SK-N-SH (cell line): ENCODE results near the gene JPH3. TPM values are rescaled to one million over a fixed set of nuclear protein-coding genes. Genes with fewer than 3 reads are reported as not detected.

Experiments used
- CTCF ChIA-PET: fragments of 300-600, 350-600 bp; formaldehyde crosslinking; extraction: SDS; loops from one replicate; lab custom pipeline; 2021; lab: Yijun Ruan, JAX
- POLR2A ChIA-PET: fragments of 350-600 bp; sonication (Branson Sonifier 250); formaldehyde crosslinking; extraction: SDS; loops from one replicate; lab custom pipeline; 2020; ENCODE audit warnings: antibody characterized with exemption, inconsistent platforms; lab: Yijun Ruan, JAX
- DNase-seq: peaks from one replicate; pipeline ENCODE4 v3.0.0; 2012
- H2AFZ ChIP-seq: fragments of 200-600 bp; sonication (generic); 2 replicates; pipeline ENCODE4 v1.8.1; 2016; ENCODE audit warnings: antibody characterized with exemption, mild to moderate bottlenecking, low read depth
- H3F3A ChIP-seq: fragments of 200-600 bp; sonication (generic); replicated peaks from 2 replicates; pipeline ENCODE3; 2016; ENCODE audit warnings: antibody characterized with exemption, mild to moderate bottlenecking; ENCODE audit not compliant: insufficient read depth
- H3K27ac ChIP-seq, 2 experiments: fragments of 200-500 bp in 1 of 2; fragments of 200-600 bp in 1 of 2; sonication (Bioruptor generic) in 1 of 2; sonication (generic), shearing (Covaris generic) in 1 of 2; 2 replicates each; pipeline versions ENCODE4 v1.5.1 to v1.6.1; 2014 to 2016; ENCODE audit warnings: low read depth in 2 of 2, inconsistent platforms in 1 of 2, low read length in 1 of 2, mild to moderate bottlenecking in 1 of 2, mixed read lengths in 1 of 2
- H3K27me3 ChIP-seq: fragments of 200-600 bp; sonication (generic), shearing (Covaris generic); 2 replicates; pipeline ENCODE4 v1.6.1; 2016; ENCODE audit warnings: mixed run types; ENCODE audit not compliant: insufficient read depth
- H3K36me3 ChIP-seq, 2 experiments: fragments of 200-500 bp in 1 of 2; fragments of 200-600 bp in 1 of 2; sonication (Bioruptor generic) in 1 of 2; sonication (generic) in 1 of 2; replicated peaks in 1 of 2; 2 replicates each; pipeline versions ENCODE3 to v1.5.1; 2014 to 2016; ENCODE audit warnings: low read length in 1 of 2, mild to moderate bottlenecking in 1 of 2; ENCODE audit not compliant: insufficient read depth in 2 of 2, control insufficient read depth in 1 of 2
- H3K4me1 ChIP-seq, 2 experiments: fragments of 200-500 bp in 1 of 2; fragments of 200-600 bp in 1 of 2; sonication (Bioruptor generic) in 1 of 2; sonication (generic), shearing (Covaris generic) in 1 of 2; 2 replicates each; pipeline versions ENCODE4 v1.5.1 to v1.6.1; 2014 to 2016; ENCODE audit warnings: low read depth in 1 of 2, low read length in 1 of 2, mixed run types in 1 of 2; ENCODE audit not compliant: insufficient read depth in 2 of 2, control insufficient read depth in 1 of 2
- H3K4me2 ChIP-seq: fragments of 200-600 bp; sonication (generic), shearing (Covaris generic); 2 replicates; pipeline ENCODE4 v1.6.1; 2017; ENCODE audit warnings: mixed run types
- H3K4me3 ChIP-seq, 2 experiments: fragments of 200-500 bp in 1 of 2; fragments of 200-600 bp in 1 of 2; sonication (Bioruptor generic) in 1 of 2; sonication (generic), shearing (Covaris generic) in 1 of 2; 2 replicates each; pipeline versions ENCODE4 v1.5.1 to v1.8.1; 2014 to 2016; ENCODE audit warnings: low read depth in 2 of 2, inconsistent platforms in 1 of 2, low read length in 1 of 2, mild to moderate bottlenecking in 1 of 2, mixed read lengths in 1 of 2, moderate library complexity in 1 of 2
- H3K79me2 ChIP-seq: fragments of 200-600 bp; sonication (generic); 2 replicates; pipeline ENCODE4 v1.8.1; 2017; ENCODE audit warnings: mild to moderate bottlenecking; ENCODE audit not compliant: insufficient read depth
- H3K9ac ChIP-seq: fragments of 200-600 bp; sonication (generic); 2 replicates; pipeline ENCODE4 v1.6.1; 2017; ENCODE audit warnings: mixed run types
- H3K9me2 ChIP-seq: fragments of 200-600 bp; sonication (generic); 2 replicates; pipeline ENCODE4 v1.6.1; 2017; ENCODE audit warnings: mixed run types
- H3K9me3 ChIP-seq: fragments of 200-600 bp; sonication (generic); 2 replicates; pipeline ENCODE4 v1.6.1; 2017; ENCODE audit warnings: mixed run types, mild to moderate bottlenecking, moderate library complexity
- H4K20me1 ChIP-seq: fragments of 200-600 bp; sonication (generic); 2 replicates; pipeline ENCODE4 v1.6.1; 2017; ENCODE audit warnings: mild to moderate bottlenecking, mixed run types; ENCODE audit not compliant: insufficient read depth
- CHD2 ChIP-seq: fragments of 150-350 bp; IDR thresholded peaks from 2 replicates; pipeline ENCODE4 v1.6.1; 2018; ENCODE audit warnings: low read length; ENCODE audit not compliant: partially characterized antibody
- ELF1 ChIP-seq: IDR thresholded peaks from 2 replicates; pipeline ENCODE4 v1.4.0; 2012
- EP300 ChIP-seq, 2 experiments: IDR thresholded peaks; 2 replicates each; pipeline versions ENCODE4 v1.4.0 to v1.6.1; 2012; ENCODE audit warnings: borderline replicate concordance in 1 of 2, low read depth in 1 of 2, low read length in 1 of 2
- EZH2phosphoT487 ChIP-seq: fragments of 200-600 bp; sonication (generic); IDR thresholded peaks from 2 replicates; pipeline ENCODE4 v1.6.1; 2017; ENCODE audit warnings: low read depth, mixed run types, mild to moderate bottlenecking, antibody characterized with exemption, moderate library complexity, borderline replicate concordance
- FOXJ3 ChIP-seq: sonication (generic); formaldehyde crosslinking; IDR thresholded peaks from 2 replicates; pipeline ENCODE4 v1.5.1; 2020; ENCODE audit warnings: mild to moderate bottlenecking, missing genetic modification reagents
- FOXM1 ChIP-seq: IDR thresholded peaks from 2 replicates; pipeline ENCODE4 v1.4.0; 2012; ENCODE audit warnings: low read depth, mild to moderate bottlenecking
- GABPA ChIP-seq: IDR thresholded peaks from 2 replicates; pipeline ENCODE4 v1.4.0; 2012; ENCODE audit warnings: low read depth, mild to moderate bottlenecking
- IRF3 ChIP-seq: fragments of 150-350 bp; IDR thresholded peaks from 2 replicates; pipeline ENCODE4 v1.6.1; 2016; ENCODE audit warnings: mild to moderate bottlenecking, low read depth, low read length
- JUND ChIP-seq: IDR thresholded peaks from 2 replicates; pipeline ENCODE4 v1.4.0; 2012
- NRF1 ChIP-seq: IDR thresholded peaks from 2 replicates; pipeline ENCODE4 v1.6.1; 2012; ENCODE audit warnings: low read depth, mild to moderate bottlenecking, low read length
- POLR2AphosphoS5 ChIP-seq: IDR thresholded peaks from 2 replicates; pipeline ENCODE4 v1.6.1; 2012; ENCODE audit warnings: low read depth, low read length
- RAD21 ChIP-seq: IDR thresholded peaks from 2 replicates; pipeline ENCODE4 v1.6.1; 2012; ENCODE audit warnings: mild to moderate bottlenecking, low read length
- RXRA ChIP-seq: IDR thresholded peaks from 2 replicates; pipeline ENCODE4 v1.4.0; 2012; ENCODE audit warnings: low read depth, mild to moderate bottlenecking, borderline replicate concordance
- USF1 ChIP-seq: IDR thresholded peaks from 2 replicates; pipeline ENCODE4 v1.4.0; 2012; ENCODE audit warnings: low read depth, borderline replicate concordance
- YY1 ChIP-seq: IDR thresholded peaks from 2 replicates; pipeline ENCODE4 v1.4.0; 2012; ENCODE audit warnings: low read depth, mild to moderate bottlenecking
- WGBS: methylation state at CpG from one replicate; pipeline ENCODE4 v1.1.6; 2017; ENCODE audit warnings: low lambda C conversion rate; 5-methylcytosine and 5-hydroxymethylcytosine counted together
- polyA plus RNA-seq, 3 experiments: library from polyadenylated mRNA; depleted of rRNA; stranded (reverse); fragments of >200 nt; gene quantifications; 2 replicates each; pipeline ENCODE4 v1.2.3, GENCODE V29; 2012
- TF ChIP-seq, protein P1 (sequence below): fragments of 150-350 bp; IDR thresholded peaks from 2 replicates; pipeline ENCODE4 v1.6.1; 2017; ENCODE audit warnings: antibody characterized with exemption, low read length, low read depth, borderline replicate concordance
- TF ChIP-seq, protein P2 (sequence below): IDR thresholded peaks from 2 replicates; pipeline ENCODE4 v1.4.0; 2012; ENCODE audit warnings: low read depth, borderline replicate concordance
- TF ChIP-seq, protein P3 (sequence below): fragments of 200-600 bp; sonication (generic); IDR thresholded peaks from 2 replicates; pipeline ENCODE4 v1.6.1; 2017; ENCODE audit warnings: antibody characterized with exemption, mild to moderate bottlenecking, moderate library complexity
- TF ChIP-seq, protein P4 (sequence below): IDR thresholded peaks from 2 replicates; pipeline ENCODE4 v1.6.1; 2012; ENCODE audit warnings: mild to moderate bottlenecking, low read depth, low read length, moderate library complexity

Gene JPH3
- polyA plus RNA-seq, 1 of the 3 experiments (the other 2 are of a cell fraction) = 0.25 TPM

GRCh38 chr16:87684711-87685404, 82.5 kb downstream of the JPH3 start:
- TF ChIP-seq NRF1 = no peak
- no peak for TF ChIP-seq EP300 (IDR thresholded peaks at IDR 0.05; ENCODE audit: borderline replicate concordance in 1 of 2, low read depth in 1 of 2, low read length in 1 of 2)
- no peak for TF ChIP-seq FOXJ3 (CRISPR knock-in tag)
- TF ChIP-seq JUND = no peak
- TF ChIP-seq, protein P1, sequence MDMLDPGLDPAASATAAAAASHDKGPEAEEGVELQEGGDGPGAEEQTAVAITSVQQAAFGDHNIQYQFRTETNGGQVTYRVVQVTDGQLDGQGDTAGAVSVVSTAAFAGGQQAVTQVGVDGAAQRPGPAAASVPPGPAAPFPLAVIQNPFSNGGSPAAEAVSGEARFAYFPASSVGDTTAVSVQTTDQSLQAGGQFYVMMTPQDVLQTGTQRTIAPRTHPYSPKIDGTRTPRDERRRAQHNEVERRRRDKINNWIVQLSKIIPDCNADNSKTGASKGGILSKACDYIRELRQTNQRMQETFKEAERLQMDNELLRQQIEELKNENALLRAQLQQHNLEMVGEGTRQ = no peak
- TF ChIP-seq USF1 = no peak
- TF ChIP-seq RAD21 = no peak
- no peak for TF ChIP-seq IRF3
- TF ChIP-seq, protein P2, sequence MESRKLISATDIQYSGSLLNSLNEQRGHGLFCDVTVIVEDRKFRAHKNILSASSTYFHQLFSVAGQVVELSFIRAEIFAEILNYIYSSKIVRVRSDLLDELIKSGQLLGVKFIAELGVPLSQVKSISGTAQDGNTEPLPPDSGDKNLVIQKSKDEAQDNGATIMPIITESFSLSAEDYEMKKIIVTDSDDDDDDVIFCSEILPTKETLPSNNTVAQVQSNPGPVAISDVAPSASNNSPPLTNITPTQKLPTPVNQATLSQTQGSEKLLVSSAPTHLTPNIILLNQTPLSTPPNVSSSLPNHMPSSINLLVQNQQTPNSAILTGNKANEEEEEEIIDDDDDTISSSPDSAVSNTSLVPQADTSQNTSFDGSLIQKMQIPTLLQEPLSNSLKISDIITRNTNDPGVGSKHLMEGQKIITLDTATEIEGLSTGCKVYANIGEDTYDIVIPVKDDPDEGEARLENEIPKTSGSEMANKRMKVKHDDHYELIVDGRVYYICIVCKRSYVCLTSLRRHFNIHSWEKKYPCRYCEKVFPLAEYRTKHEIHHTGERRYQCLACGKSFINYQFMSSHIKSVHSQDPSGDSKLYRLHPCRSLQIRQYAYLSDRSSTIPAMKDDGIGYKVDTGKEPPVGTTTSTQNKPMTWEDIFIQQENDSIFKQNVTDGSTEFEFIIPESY = no peak
- TF ChIP-seq GABPA = no peak
- TF ChIP-seq, protein P3, sequence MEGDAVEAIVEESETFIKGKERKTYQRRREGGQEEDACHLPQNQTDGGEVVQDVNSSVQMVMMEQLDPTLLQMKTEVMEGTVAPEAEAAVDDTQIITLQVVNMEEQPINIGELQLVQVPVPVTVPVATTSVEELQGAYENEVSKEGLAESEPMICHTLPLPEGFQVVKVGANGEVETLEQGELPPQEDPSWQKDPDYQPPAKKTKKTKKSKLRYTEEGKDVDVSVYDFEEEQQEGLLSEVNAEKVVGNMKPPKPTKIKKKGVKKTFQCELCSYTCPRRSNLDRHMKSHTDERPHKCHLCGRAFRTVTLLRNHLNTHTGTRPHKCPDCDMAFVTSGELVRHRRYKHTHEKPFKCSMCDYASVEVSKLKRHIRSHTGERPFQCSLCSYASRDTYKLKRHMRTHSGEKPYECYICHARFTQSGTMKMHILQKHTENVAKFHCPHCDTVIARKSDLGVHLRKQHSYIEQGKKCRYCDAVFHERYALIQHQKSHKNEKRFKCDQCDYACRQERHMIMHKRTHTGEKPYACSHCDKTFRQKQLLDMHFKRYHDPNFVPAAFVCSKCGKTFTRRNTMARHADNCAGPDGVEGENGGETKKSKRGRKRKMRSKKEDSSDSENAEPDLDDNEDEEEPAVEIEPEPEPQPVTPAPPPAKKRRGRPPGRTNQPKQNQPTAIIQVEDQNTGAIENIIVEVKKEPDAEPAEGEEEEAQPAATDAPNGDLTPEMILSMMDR = no peak
- TF ChIP-seq ELF1 = no peak
- TF ChIP-seq EZH2phosphoT487 = no peak
- TF ChIP-seq RXRA = no peak
- no peak for TF ChIP-seq YY1
- TF ChIP-seq POLR2AphosphoS5 = no peak
- no peak for TF ChIP-seq CHD2
- TF ChIP-seq, protein P4, sequence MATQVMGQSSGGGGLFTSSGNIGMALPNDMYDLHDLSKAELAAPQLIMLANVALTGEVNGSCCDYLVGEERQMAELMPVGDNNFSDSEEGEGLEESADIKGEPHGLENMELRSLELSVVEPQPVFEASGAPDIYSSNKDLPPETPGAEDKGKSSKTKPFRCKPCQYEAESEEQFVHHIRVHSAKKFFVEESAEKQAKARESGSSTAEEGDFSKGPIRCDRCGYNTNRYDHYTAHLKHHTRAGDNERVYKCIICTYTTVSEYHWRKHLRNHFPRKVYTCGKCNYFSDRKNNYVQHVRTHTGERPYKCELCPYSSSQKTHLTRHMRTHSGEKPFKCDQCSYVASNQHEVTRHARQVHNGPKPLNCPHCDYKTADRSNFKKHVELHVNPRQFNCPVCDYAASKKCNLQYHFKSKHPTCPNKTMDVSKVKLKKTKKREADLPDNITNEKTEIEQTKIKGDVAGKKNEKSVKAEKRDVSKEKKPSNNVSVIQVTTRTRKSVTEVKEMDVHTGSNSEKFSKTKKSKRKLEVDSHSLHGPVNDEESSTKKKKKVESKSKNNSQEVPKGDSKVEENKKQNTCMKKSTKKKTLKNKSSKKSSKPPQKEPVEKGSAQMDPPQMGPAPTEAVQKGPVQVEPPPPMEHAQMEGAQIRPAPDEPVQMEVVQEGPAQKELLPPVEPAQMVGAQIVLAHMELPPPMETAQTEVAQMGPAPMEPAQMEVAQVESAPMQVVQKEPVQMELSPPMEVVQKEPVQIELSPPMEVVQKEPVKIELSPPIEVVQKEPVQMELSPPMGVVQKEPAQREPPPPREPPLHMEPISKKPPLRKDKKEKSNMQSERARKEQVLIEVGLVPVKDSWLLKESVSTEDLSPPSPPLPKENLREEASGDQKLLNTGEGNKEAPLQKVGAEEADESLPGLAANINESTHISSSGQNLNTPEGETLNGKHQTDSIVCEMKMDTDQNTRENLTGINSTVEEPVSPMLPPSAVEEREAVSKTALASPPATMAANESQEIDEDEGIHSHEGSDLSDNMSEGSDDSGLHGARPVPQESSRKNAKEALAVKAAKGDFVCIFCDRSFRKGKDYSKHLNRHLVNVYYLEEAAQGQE = no peak
- no peak for TF ChIP-seq FOXM1
- Histone ChIP-seq H3K9me3 (no peaks in the 10 kb centered on the region), H3K9me2 (no peaks in the 10 kb centered on the region), H2AFZ (no peak overlapping the region), H4K20me1 (no peaks in the 10 kb centered on the region), H3K36me3 (no peaks in the 10 kb centered on the region), H3K9ac (no peak overlapping the region), H3K79me2 (no peaks in the 10 kb centered on the region), H3K27me3 (no peaks in the 10 kb centered on the region; the same call in 1 of the 2 replicates), H3K4me3 (no peak overlapping the region), H3F3A (no peaks in the 10 kb centered on the region), H3K4me1 (peaks cover 0 to 3% of the 10 kb centered on the region in 2 experiments; a peak in 1 of 4 replicates), H3K27ac (no peak overlapping the region), H3K4me2 (no peak overlapping the region)
- POLR2A ChIA-PET = no interaction called here
- no peak for DNase-seq
- CTCF ChIA-PET = interaction anchor here (1.4 to 1.9 kb wide), 2 partner anchors 18 to 96 kb away, joined by 3 to 4 read pairs; no protein-coding TSS in a partner anchor
- WGBS = 91% methylated on average over 27 of the region's 35 CpGs
